GM18951 (cell line): Measurements from ENCODE around the gene LIPF.
"Not testable (repeated sequence)": the region's sequence is repeated elsewhere in the genome, so short reads cannot be mapped to it uniquely, and the experiment has no call there.

ENCODE experiments used
- POLR2A ChIP-seq: IDR thresholded peaks from 4 replicates; pipeline ENCODE4 v1.6.1; 2011; ENCODE audit warnings: mild to moderate bottlenecking; ENCODE audit not compliant: insufficient read length, insufficient read depth; ENCODE audit errors: extremely low read depth
- in situ Hi-C: fragments of 300-500 bp; cut with MboI; formaldehyde crosslinking; loops from one replicate; pipeline ENCODE4 v1.12.0; 2022; ENCODE audit warnings: low sequenced_read_pairs, mixed read lengths, inconsistent platforms; ENCODE audit not compliant: unreplicated experiment

The LIPF gene

DNA sequence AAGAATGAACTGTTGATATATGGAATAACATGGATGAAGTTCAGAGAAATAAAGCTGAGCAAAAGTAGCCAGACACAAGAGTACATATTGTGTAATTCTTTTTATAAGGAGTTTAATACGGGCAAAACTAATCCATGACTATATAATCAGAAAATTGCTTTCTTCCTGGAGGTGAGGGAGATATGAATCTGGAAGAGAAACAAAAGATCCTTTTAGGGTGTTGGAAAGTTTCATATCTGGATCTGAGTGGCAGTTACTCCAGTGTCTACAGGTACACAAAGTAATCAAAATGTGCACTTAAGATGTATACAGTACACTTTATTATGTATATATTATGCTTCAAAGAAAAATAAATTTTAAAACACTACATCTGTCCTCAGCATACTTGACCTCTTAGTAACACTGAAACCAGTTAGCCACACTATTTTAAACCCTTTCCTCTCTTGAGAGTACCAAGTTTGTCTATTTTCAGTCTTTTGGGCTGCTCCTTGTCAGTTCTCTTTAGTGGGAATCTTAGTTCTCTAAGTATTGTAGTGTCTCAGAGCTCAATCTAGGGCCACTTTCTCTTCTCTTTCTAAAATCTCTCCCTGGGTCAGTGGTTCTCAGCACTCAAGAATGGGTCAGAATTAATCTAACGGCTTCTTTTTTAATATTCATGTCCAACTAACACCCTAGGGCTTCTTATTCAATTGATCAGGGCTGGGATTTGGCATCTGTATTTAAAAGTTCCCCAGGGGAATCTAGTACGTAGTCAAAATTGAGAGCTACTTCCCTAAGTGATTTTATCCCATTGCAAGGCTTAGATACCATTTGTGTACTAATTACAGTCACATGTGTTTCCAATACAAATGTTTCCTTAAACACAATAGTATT lies 4.3 kb upstream of the LIPF start:
- TF ChIP-seq POLR2A, result no peak
- in situ Hi-C loops, result no loop called here

DNA sequence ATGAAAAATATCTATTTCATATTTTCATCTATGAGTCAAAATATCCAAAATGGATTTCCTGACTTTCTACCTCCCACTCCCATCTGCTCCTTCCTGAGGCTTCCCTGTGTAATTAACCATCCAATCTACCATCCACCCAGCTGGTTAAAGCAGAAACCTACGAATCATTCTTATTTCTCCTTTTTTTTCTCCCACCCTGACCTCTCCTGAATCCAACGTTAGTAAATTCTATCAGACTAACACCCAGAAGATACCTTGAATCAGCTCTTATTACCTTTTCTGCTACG lies 3.7 kb upstream of the LIPF start:
- no peak for TF ChIP-seq POLR2A
- in situ Hi-C loops, result no loop called here

DNA sequence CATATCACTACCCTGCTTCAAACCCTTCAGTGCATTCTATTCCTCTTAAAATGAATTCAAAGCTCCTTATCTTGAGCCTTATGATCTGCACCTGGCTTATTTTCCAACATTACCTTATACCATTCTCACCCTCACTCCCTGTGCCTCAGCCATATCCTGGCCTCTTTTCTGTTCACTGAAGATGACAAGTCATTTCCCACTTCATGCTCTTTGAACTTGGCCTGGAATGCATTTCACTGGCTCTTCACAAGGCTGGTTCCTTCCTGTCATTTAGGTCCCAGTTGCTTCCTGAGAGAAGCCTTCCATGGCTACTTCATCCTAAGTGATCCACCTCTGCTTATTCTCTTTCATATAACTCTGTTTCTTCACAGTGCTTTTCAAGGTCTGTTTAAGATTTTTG lies 3.2 kb upstream of the LIPF start:
- TF ChIP-seq POLR2A, result no peak
- in situ Hi-C loops, result no loop called here

DNA sequence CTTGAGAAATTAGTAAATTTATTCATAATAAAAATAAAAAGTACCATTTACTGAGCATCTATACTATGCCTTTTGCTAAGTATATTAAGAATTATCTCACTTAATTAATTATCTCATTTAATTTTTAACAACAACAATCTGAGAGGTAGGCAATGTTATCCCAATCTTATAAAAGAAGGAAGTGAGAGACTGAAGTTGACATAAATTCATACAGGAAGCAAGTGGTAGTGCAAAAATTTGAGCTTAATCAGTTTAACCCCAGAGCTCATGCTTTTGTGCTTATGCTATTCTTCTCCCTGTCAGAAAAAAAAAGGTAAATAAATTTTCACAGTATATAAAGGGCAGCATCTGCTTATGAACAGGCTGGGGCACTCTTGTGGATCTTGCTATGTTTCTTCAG lies 2.7 kb upstream of the LIPF start:
- in situ Hi-C loops, result no loop called here
- no peak for TF ChIP-seq POLR2A

DNA sequence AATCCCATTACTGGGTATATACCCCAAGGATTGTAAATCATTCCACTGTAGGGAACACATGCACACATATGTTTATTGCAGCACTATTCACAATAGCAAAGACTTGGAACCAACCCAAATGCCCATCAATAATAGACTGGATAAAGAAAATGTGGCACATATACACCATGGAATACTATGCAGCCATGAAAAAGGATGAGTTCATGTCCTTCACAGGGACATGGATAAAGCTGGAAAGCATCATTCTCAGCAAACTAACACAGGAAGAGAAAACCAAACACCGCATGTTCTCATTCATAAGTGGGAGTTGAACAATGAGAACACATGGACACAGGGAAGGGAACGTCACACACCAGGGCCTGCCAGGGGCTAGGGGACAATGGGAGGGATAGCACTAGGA lies 1.1 kb upstream of the LIPF start:
- in situ Hi-C loops, result not testable (repeated sequence)

DNA sequence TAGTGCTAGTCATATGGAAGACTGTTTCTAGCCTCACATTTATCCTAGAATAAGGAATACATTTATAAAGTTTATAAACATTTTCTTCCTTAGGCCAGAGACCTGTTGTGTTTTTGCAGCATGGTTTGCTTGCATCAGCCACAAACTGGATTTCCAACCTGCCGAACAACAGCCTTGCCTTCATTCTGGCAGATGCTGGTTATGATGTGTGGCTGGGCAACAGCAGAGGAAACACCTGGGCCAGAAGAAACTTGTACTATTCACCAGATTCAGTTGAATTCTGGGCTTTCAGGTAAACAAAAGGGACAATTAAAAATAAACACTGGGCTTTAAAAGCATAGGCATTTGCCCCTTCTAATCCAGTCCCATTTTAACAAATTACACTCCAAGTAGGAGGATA lies 4.2 kb downstream of the LIPF start:
- no peak for TF ChIP-seq POLR2A
- in situ Hi-C loops, result no loop called here

DNA sequence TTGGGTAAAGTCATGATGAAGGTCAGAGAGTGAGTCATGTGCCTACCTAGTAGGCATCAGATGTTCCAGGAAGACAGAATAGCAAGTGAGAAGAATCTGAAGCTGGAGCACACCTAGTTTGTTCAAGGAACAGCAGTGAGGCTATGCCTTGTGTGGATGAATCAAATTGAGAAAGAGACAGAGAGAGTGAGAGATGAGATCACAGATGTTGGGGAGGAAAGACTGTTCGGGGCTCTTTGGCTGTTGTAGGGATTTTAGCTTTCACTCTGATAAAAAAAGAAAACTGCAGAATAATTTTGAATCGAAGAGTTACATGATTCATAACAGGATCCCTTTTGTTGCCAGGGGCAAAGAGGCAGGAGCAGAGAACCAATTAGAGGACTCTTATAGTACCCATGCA lies 6.3 kb downstream of the LIPF start:
- in situ Hi-C loops, result no loop called here
- no peak for TF ChIP-seq POLR2A

DNA sequence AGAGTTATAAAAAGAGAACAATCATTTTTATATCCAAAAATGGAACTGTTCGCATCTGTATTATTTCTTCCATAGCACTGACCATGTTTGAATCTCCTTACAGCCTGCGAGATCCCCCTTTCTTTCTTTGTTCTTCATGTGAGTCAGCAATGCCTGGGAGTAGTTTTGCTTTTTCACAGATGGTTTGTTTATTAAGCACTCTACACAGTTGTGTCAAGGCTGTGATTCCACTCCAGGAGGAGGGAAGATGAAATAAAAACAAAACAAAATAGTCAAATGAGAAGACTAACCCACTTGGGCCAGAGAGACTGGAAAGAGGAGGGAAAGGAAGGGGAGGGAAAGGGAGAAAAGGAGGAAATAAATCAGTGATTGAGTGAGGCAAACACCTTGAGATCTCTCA lies 7.8 kb downstream of the LIPF start:
- TF ChIP-seq POLR2A, result no peak
- in situ Hi-C loops, result no loop called here

DNA sequence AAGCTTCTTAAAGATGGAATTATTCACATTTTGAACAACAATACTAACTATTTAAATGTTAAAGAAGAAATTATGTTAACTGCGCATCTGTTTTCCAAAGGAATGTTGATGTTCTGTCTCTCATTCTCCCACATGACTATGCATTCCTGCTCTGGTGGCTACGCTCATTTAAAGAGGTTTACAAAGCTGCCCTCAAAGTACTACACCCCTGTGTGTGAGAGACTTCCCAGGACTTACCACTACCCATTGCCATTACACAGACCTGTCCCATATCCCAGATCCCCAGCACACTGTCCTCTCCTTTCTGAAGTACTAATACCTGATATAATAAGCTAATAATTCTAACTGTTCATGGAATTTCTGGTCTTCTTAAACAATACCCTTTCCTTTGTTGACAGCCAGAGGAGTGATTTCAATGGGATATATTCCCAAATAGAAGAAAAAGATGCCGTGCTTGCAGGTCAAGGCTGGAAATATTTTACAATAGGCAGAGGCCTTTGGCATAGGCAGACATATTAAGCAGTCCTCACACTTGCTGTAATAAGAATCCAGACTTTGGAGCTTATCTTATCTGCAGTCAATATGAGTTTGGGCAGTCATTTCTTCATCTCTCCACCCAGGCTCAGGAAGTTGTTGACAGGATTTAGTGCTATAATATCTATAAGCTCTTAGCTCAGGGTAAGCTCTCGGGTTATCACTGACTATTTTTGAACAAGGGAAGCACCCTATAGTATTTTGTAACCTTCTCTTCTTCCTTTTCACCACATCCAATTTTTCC lies 12.2 kb downstream of the LIPF start:
- no peak for TF ChIP-seq POLR2A
- in situ Hi-C loops, result no loop called here

DNA sequence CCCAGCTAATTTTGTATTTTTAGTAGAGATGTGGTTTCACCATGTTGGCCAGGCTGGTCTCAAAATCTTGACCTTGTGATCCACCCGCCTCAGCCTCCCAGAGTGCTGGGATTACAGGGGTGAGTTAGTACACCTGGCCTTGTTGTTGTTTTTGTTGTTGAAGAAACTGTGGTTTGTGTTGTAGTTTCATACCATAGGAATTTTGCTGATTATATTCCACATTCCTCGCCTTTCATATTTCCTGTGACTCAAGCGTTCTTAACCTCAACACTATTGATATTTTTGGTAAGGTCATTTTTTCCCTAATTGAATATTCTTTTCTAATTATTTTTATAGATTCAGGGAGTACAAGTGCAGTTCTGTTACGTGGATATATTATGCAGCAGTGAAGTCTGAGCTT lies 16.7 kb downstream of the LIPF start:
- TF ChIP-seq POLR2A, result no peak
- in situ Hi-C loops, result no loop called here

DNA sequence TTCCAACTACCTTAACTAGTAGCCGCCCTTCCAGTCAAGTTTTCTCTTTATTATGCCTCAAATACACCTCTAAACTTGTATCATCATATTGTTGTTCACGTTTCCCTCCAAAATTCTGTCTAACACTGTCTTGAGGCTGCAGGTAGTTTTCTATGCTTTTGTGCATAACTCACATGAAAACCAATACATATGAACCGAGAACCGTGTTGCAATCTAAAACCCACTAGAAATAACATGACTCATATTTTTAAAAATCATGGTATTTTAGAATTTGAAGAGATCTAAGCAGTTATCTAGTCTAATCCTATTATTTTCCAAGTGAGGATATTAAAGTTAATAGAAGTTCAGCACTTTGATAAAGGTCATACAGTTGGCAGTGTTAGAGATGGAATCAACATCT lies 18.2 kb downstream of the LIPF start:
- in situ Hi-C loops, result no loop called here
- no peak for TF ChIP-seq POLR2A

DNA sequence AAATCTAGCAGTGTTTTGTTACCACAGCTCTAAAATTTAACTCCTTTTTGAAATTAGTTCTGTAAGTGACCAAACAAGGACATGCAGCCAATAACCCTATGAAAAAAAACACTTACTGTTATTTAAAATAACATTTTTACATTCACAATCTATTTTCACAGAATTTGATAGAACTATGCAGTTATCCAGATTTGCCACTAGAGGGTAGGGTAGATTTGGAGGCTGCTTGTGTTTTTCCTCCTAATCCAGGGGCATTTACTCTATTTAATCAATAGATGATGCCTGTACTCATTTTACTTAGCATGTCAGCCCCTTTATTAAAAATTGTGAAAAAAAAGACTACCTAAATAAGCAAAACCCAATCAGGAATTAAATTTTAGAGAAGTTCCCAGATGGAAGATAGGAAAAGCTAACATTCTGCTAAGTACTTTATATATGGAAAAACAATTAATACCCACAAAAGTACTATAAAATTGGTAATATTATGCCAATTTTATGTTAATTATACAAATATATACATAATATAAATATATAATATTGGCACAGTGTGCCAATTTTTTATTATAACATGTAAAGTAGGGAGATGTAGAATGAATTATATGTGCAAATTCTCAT lies 23.7 kb downstream of the LIPF start:
- in situ Hi-C loops, result no loop called here
- no peak for TF ChIP-seq POLR2A

DNA sequence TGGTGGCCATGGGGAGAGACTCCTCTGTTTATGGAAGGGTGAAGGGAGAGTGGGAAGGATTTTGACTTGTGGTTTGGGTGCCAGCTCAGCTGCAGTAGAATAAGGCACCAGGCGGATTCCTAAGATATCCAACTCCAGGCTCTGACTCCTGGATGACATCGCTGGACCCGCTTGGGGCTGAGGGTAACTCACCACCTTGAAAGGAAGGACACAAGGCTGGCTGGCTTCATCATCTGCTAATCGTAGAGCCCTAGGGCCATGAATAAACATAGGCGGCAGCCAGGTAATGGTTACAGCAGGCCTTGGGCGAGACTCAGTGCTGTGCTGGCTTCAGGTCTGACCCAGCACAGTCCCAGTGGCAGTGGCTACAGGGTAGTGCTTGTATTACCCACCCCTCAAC lies 25.1 kb downstream of the LIPF start:
- in situ Hi-C loops, result no loop called here
- TF ChIP-seq POLR2A, result no peak
